OCI-LY3 (cell line): ENCODE measurements around the gene MDGA2.

Experiments
- H2AFZ ChIP-seq: fragments of 200-600, 300-600 bp; shearing (Covaris generic); 2 replicates; pipeline ENCODE4 v1.6.0; 2014; ENCODE audit warnings: antibody characterized with exemption, low read depth, low read length
- H3K27ac ChIP-seq: fragments of 200-600, 300-600 bp; sonication (generic); 2 replicates; pipeline ENCODE4 v1.5.1; 2014; ENCODE audit warnings: mild to moderate bottlenecking, low read length, moderate library complexity, mixed read lengths
- H3K27me3 ChIP-seq: fragments of 200-600, 300-600 bp; sonication (generic); 2 replicates; pipeline ENCODE4 v1.6.1; 2014; ENCODE audit warnings: low read depth, low read length, mixed read lengths
- H3K36me3 ChIP-seq: fragments of 200-600, 300-600 bp; sonication (generic); replicated peaks from 2 replicates; pipeline ENCODE3; 2014; ENCODE audit warnings: low read depth, low read length, mixed read lengths
- H3K4me1 ChIP-seq: fragments of 300-600, 200-600 bp; sonication (generic); 2 replicates; pipeline ENCODE4 v1.6.1; 2014; ENCODE audit warnings: low read length, mixed read lengths
- H3K4me2 ChIP-seq: fragments of 200-600, 300-600 bp; sonication (generic); 2 replicates; pipeline ENCODE4 v1.6.1; 2014; ENCODE audit warnings: low read length, mixed read lengths
- H3K4me3 ChIP-seq: fragments of 300-600, 200-600 bp; sonication (generic); 2 replicates; pipeline ENCODE4 v1.5.1; 2014; ENCODE audit warnings: antibody characterized with exemption, mild to moderate bottlenecking, low read length, moderate library complexity
- H3K79me2 ChIP-seq: fragments of 300-600, 200-600 bp; shearing (Covaris generic); 2 replicates; pipeline ENCODE4 v1.6.1; 2014; ENCODE audit warnings: mild to moderate bottlenecking, low read length, mixed read lengths
- H3K9ac ChIP-seq: fragments of 300-600, 200-600 bp; shearing (Covaris generic); 2 replicates; pipeline ENCODE4 v1.6.0; 2014; ENCODE audit warnings: mild to moderate bottlenecking, low read length, moderate library complexity
- H3K9me3 ChIP-seq: fragments of 200-600, 300-600 bp; shearing (Covaris generic); 2 replicates; pipeline ENCODE4 v1.6.1; 2014; ENCODE audit warnings: low read length, mixed read lengths; ENCODE audit not compliant: insufficient read depth
- H4K20me1 ChIP-seq: fragments of 200-600, 300-600 bp; sonication (generic); 2 replicates; pipeline ENCODE4 v1.6.1; 2016; ENCODE audit warnings: low read length, mixed read lengths; ENCODE audit not compliant: insufficient read depth
- CTCF ChIP-seq: fragments of 200-600, 300-600 bp; sonication (generic); IDR thresholded peaks from 2 replicates; pipeline ENCODE4 v1.5.1; 2014; ENCODE audit warnings: antibody characterized with exemption, low read length, low read depth
- EZH2phosphoT487 ChIP-seq: fragments of 200-600 bp; shearing (Covaris generic); IDR thresholded peaks from 2 replicates; pipeline ENCODE4 v1.6.1; 2018; ENCODE audit warnings: antibody characterized with exemption, mixed run types, low read depth

The MDGA2 gene

GRCh38 chr14:47389535-47389934, 285.9 kb downstream of the MDGA2 start:
- no peak overlapping the region for H2AFZ ChIP-seq
- no peak overlapping the region for H3K4me3 ChIP-seq
- no peak overlapping the region for H3K9ac ChIP-seq
- no peaks in the 10 kb centered on the region for H3K36me3 ChIP-seq
- no peaks in the 10 kb centered on the region for H3K27me3 ChIP-seq
- peaks cover 4% of the 10 kb centered on the region; the same call in 1 of the 2 replicates for H3K4me1 ChIP-seq
- no peak overlapping the region for H3K27ac ChIP-seq
- H3K4me2 ChIP-seq, result no peak overlapping the region
- no peaks in the 10 kb centered on the region for H3K9me3 ChIP-seq
- TF ChIP-seq CTCF (no peak), EZH2phosphoT487 (no peak)
- H3K79me2 ChIP-seq, result no peaks in the 10 kb centered on the region
- H4K20me1 ChIP-seq, result no peaks in the 10 kb centered on the region

DNA sequence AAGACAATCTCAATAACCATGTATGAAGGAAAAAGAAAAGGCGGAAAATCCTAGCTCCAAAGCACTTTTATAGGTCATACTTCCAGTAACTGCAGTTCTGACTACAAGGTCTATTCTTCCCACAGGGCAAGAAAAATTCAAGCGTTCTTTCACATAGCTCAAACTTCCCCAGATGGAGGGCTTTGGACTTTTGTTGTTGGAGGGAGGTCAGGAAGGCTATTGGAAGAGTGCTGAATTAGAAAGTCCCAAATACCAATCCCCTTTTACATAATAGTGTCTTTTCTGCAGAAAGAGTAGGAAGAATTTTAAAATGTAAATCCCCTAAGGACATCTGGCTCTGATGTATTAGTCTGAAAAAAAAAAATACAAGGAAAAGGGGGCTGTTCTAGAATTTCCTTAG, 309.4 kb downstream of the MDGA2 start:
- Histone ChIP-seq H3K36me3 (no peaks in the 10 kb centered on the region), H3K4me2 (no peak overlapping the region), H3K9me3 (no peaks in the 10 kb centered on the region), H3K4me1 (no peaks in the 10 kb centered on the region), H3K9ac (no peak overlapping the region), H3K4me3 (no peak overlapping the region), H3K79me2 (no peaks in the 10 kb centered on the region), H4K20me1 (no peaks in the 10 kb centered on the region), H2AFZ (no peak overlapping the region), H3K27me3 (no peaks in the 10 kb centered on the region), H3K27ac (no peak overlapping the region)
- no peak for TF ChIP-seq EZH2phosphoT487

GRCh38 chr14:47365233-47365632, 310.2 kb downstream of the MDGA2 start:
- no peaks in the 10 kb centered on the region for H3K36me3 ChIP-seq
- H3K9me3 ChIP-seq, result no peaks in the 10 kb centered on the region
- no peak overlapping the region for H3K9ac ChIP-seq
- H3K4me3 ChIP-seq, result no peak overlapping the region
- no peaks in the 10 kb centered on the region for H3K79me2 ChIP-seq
- TF ChIP-seq CTCF (no peak), EZH2phosphoT487 (no peak)
- H2AFZ ChIP-seq, result no peak overlapping the region
- no peak overlapping the region for H3K4me2 ChIP-seq
- no peaks in the 10 kb centered on the region for H3K27me3 ChIP-seq
- H4K20me1 ChIP-seq, result no peaks in the 10 kb centered on the region
- no peaks in the 10 kb centered on the region for H3K4me1 ChIP-seq
- H3K27ac ChIP-seq, result no peak overlapping the region

DNA sequence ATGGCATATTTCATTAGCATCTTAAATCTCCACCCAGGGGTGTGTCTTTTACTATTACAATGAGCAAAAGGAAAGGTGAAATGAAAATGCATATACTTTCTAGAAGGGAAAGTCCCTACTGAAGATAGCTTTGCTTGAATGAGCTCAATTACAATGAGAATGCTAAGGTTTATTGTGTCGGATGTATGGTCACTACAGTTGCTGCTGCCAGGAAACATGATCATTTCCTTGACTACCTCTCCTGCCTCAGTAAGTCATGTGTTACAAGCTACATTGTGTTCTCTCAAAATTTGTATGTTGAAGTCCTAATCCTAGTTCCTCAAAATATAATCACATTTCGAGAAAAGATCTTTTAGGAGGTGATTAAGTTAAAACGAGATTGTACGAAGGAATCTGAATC, 322.2 kb downstream of the MDGA2 start:
- Histone ChIP-seq H3K36me3 (no peaks in the 10 kb centered on the region), H3K27ac (no peak overlapping the region), H3K4me3 (no peak overlapping the region), H3K27me3 (no peaks in the 10 kb centered on the region), H3K9me3 (no peaks in the 10 kb centered on the region), H4K20me1 (no peaks in the 10 kb centered on the region), H3K4me2 (peak overlapping the region; percentile 5; the same call in 1 of the 2 replicates), H3K4me1 (peaks cover 24% of the 10 kb centered on the region), H3K9ac (no peak overlapping the region), H2AFZ (no peak overlapping the region), H3K79me2 (no peaks in the 10 kb centered on the region)
- TF ChIP-seq EZH2phosphoT487, result no peak
- no peak for TF ChIP-seq CTCF

DNA sequence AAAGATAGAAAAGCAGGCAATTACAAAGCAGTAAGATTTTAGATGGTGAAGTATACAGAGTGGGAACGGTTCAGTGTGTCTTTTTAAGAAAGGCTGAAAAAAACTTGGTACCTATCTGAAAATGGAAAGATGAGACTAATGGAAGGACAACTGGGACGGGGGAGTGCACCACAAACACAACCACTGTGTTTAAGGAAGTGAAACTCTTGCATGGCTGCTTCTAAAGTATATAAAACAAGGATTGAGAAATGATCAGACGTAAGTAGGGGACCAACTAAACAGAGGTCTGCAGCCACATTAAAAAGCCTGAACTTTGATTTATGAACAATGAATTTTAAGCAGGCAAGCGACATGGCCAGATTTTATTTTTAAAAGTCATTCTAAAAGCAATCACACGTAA, 328.6 kb downstream of the MDGA2 start:
- peak overlapping the region; percentile 81 for H3K4me2 ChIP-seq
- no peak overlapping the region for H2AFZ ChIP-seq
- peaks cover 19% of the 10 kb centered on the region for H3K4me1 ChIP-seq
- H3K79me2 ChIP-seq, result no peaks in the 10 kb centered on the region
- H3K9ac ChIP-seq, result no peak overlapping the region
- H3K9me3 ChIP-seq, result no peaks in the 10 kb centered on the region
- H3K27me3 ChIP-seq, result 0 out of 2 replicates have a peak, but pooled peaks cover 8% of the 10 kb centered on the region
- TF ChIP-seq EZH2phosphoT487 (no peak), CTCF (no peak)
- no peaks in the 10 kb centered on the region for H3K36me3 ChIP-seq
- peak overlapping the region; percentile 63 for H3K4me3 ChIP-seq
- H4K20me1 ChIP-seq, result no peaks in the 10 kb centered on the region
- H3K27ac ChIP-seq, result no peak overlapping the region
